OCI-LY7 (cell line): ENCODE results near the gene EP300.

ENCODE experiments used
- CTCF ChIP-seq: fragments of 200-600 bp; sonication (generic); conservative IDR thresholded peaks from 2 replicates; pipeline ENCODE4 v1.5.1; 2014; ENCODE audit warnings: mild to moderate bottlenecking, antibody characterized with exemption, low read length, moderate library complexity, mixed read lengths
- EZH2phosphoT487 ChIP-seq: fragments of 200-600 bp; sonication (generic); IDR thresholded peaks from 2 replicates; pipeline ENCODE4 v1.6.1; 2018; ENCODE audit warnings: low read depth, borderline replicate concordance, mild to moderate bottlenecking, mixed run types, antibody characterized with exemption, low read length, moderate library complexity, mixed read lengths

GRCh38 chr22:41191467-41191866 lies 99.1 kb downstream of the EP300 start:
- TF ChIP-seq CTCF (no peak), EZH2phosphoT487 (no peak)
